ENCODE results near the gene OTUD5.
"Not testable (repeated sequence)": the region's sequence is repeated elsewhere in the genome, so short reads cannot be mapped to it uniquely, and the experiment has no call there.

Gene OTUD5

DNA sequence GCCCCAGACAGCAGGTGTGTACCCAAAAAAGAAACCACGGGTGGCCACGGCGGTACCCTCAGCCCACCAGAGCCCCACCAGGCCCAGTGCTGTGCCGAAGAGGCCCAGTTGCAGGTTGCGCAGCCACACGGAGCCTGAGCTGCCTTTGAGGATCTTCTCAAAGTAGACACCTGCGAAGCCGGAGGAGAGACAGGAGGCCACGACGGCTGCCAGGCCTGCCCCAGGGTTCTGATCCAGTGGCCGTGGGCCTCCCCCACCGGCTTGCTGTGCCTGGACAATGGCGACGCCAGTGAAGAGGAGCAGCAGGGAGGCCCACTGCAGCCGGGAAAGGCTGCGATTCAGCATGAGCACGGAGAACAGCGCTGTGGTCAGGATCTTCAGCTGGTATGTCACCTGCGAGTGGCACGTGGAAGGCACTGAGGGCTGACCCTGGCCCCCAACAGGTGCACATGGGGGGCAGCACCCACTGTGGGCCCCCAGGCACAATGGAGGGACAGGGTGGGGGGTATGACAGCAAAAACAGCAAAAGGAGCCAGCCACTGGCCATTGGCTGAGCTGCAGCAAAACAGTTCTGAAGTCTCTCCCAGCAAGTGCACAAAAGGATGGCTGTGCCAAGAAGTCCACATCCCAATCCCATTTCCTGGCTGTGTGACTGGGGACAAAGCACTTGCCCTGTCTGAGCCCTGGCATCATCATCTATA, 52.2 kb downstream of the OTUD5 start:
- no peak for DNase-seq

DNA sequence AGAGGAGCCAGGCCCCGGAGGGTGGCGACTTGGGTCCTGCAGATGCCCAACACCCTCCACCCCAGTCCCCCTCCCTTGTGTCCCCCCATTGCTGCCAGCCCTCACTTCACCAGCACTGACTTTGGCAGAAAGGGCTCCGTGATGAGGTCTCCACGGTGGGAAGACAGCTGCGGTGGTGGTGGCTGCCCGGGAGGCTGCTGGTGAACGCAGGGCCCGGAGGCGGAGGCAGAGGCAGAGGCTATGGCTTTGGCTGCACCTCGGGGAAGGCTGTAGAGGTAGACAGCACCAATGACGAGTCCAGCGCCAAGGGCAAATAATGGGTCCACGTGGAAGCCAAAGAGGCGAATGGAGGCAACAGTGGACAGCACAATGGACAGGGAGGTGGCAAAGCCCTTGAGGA, 52.8 kb downstream of the OTUD5 start:
- no peak for DNase-seq

DNA sequence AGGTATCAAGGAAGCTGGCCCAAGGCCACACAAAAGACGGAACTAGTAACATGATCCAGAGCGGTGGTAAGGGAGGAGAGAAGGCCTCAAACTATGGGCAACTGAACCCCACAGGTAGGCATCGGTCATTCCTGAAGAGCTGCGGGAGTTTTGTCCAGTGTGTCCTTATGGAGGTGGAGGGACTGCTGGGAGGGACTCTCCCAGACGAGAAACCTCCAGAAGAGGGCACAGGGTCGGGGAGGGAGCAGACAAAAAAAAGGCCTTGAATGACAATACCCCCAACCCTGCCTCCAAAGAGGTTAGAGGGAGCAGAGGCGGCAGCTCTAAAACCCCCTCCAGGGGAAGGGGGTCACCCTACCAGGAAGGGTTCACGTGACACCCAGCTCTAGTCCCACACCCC, 53.2 kb downstream of the OTUD5 start:
- DNase-seq: no peak

DNA sequence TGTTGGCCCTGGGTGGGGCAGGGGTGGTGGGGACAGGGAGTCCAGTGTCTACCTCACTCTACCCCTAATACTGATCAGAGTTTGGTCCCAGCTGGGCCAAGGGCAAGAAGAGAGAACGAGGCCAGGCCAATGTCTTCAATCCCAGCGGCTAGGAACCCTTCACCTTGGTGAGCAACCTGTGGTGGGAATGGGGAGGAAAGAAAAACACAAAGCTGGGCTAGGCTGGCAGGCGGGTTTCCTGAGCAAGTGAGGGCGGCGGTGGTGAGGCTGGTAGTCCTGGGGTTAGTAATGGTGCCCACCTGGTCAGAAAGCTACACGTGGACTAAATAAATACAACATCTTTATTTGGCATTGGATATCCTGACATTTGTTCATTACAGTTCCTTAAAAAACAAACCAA, 54.1 kb downstream of the OTUD5 start:
- no peak for DNase-seq

DNA sequence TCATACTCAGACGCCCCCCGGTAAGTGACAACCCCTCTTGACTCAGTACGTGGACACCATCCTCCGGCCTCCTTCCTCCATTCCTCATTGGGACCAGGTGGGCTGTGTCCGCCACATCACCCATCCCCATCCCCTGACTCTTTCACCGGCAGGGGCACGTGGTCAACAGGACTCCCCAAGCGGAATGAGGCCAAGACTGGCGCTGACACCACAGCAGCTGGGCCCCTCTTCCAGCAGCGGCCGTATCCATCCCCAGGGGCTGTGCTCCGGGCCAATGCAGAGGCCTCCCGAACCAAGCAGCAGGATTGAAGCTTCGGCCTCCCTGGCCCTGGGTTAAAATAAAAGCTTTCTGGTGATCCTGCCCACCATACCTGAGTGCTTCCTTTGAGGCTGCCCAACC, 54.6 kb downstream of the OTUD5 start:
- DNase-seq: no peak

DNA sequence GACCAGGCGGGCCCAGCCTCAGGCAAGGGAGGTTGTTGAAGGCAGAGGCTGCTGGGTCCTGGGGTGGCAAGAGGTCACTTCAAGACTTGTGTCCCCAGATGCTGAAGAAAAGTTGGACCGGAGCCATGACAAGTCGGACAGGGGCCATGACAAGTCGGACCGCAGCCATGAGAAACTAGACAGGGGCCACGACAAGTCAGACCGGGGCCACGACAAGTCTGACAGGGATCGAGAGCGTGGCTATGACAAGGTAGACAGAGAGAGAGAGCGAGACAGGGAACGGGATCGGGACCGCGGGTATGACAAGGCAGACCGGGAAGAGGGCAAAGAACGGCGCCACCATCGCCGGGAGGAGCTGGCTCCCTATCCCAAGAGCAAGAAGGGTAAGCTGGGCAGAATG, 55.3 kb downstream of the OTUD5 start:
- no peak for DNase-seq

DNA sequence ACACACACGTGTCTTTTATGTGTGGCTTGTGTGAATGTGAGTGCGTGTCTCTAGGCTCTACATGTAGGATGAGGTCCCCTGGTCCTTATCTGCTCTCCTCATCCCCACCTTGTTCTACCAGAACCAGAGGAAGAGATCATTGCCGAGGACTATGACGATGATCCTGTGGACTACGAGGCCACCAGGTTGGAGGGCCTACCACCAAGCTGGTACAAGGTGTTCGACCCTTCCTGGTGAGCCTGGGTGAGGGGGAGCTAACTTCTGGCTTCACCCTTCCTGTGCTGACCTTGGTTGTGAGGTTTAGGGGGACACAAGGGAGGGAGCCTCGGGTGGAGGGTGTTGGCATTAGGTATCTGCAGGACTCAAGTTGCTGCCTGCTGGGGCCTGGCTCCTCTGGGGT, 56.3 kb downstream of the OTUD5 start:
- no peak for DNase-seq

DNA sequence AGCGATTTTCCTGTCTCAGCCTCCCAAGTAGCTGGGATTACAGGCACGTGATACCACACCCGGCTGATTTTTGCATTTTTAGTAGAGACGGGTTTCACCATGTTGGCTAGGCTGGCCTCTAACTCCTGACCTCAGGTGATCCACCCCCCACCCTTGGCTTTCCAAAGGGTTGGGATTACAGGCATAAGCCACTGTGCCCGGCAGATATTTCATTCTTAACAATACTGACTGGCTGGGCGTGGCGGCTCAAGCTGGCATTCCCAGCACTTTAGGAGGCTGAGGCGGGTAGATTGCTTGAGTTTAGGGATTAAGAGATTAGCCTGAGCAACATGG, 58.4 kb downstream of the OTUD5 start:
- DNase-seq: no peak

DNA sequence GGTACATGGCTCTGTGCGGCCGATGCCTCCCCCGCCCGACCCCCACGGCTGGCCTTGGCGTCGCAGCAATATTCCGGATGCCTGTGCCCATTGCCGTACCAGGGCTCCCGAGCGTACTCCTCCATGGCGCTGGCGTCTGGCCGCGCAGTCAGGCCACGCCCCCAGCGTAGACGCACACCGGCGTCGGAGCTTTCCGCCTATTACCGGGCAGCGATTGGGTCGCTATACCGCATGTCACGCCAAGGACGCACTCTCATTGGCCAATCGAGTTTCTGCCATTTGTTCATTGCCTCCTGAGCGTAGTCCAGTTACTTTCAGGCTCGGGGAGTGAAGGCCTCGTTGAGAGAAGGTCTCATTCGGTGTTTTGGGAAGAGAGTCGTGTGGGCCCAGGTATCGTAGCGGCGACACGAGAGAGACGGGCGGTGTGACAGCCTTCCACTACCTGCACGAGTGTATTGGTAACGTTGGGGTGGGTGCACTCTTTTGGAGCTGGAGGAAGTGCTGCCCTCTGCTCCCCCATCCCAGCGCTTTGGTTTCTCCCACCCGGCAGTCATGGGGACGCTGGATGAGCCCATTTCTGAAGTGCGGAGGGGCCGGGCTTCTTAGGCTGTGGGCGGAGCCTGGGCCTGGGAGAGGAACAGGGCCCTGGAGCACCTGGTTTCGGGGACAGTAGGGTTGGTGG, 59.6 kb downstream of the OTUD5 start, which contains the start of the genes PQBP1 and TIMM17B:
Gene PQBP1 (plus strand): TSS at position 306 of the 682 bp plus-strand sequence. CDS start 580 bp downstream, outside the sequence.
Gene TIMM17B (minus strand): TSS at position 144 of the 682 bp plus-strand sequence. CDS start 19 bp downstream, at position 125.
- peak; percentile 81 for DNase-seq

DNA sequence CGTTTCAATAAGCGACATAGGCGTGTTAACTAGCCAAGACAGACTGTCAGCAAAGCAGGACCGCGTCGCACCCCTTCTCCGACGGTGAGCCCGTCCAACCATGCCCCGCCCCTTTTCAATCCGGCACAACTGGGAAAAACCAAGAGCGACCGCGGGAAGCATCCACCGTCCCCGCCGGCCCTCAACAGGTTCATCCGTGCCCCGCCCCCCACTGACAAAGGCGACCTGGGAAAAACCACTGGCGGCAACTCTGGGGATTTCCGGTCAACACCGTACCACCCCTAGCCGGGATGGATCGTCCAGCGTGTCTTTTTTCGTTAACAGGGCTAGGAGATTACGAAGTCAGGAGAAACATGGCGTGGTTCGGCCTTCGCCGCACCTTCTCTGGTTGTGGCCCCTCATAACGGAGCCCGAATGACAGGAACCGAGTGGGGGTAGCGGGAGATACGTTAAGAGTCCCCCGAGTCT, 60.2 kb downstream of the OTUD5 start:
- peak; percentile 50 for DNase-seq

DNA sequence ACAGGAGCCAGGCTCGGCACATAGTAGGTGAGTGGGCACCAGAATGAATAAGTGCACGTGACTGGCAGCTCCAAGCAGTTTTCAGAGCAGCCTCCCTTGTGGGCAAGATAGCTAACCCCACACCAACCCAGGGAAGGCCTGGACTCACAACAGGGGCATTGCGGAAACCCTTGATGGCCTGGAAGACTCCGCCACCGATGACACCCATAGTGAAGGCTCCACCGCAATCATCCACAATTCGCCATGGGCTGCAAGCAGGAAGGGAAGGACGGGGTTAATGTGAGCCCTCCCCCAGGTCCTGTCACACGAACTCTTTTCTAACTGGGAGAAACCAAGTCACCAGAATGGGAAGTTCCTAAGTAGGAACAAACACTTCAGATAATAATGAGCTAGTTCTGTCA, 60.8 kb downstream of the OTUD5 start:
- DNase-seq: no peak

DNA sequence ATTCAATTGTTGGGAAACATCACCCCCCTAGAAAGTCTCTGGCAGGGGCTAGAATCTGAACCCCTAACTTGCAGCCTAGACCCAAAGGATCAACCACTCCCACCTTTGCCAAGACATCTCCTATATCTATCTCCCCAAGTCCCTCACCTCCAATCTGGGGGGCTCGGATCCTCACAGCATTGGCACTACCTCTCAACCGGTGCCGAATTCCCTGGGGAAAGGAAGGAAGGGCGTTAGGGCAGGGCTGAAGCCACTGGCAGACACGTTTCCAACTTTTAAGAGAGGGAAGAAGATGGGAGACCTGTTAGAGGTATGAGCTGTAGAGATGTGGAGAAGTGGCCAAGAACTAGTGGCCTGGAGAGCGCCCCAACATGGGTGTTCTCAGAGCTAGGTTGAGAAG, 62.5 kb downstream of the OTUD5 start:
- DNase-seq: no peak

DNA sequence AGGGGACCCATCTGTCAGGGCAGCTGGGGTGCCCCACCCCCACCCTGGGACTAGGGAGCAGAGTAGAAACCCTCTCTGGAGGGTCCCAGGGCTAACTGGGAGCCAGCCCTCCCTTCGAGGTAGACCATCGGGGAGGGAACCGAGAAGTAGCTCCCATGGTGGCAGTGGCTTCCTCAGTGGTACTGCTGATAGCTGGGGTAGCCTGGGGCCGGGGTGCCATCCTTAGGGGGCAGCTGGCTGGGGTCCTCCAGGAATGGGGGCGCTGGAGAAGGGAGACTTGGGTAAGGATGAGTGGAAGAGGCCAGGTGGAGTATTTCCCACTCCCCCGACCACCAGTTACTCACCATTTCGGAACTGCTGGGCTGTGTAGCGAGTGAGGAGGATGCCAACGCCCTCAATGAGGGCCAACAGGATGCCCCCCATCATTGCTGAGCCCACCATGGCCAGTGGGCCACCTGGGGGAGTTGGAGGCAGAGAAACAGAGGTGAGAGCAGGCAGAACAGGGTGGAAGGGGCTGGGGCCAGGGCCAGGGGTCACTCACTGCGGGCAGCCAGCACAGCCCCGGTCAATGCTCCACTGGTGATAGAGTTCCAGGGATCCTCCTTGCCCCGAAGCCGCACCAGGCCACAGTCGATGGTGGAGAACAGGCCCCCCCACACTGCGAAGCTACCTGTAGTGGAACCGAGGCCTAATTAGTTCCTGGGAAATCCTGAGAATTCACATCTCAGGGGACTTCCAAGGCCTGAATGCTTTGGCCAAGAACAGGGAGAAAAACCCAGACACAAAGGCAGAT, 63.7 kb downstream of the OTUD5 start:
- DNase-seq: no peak

DNA sequence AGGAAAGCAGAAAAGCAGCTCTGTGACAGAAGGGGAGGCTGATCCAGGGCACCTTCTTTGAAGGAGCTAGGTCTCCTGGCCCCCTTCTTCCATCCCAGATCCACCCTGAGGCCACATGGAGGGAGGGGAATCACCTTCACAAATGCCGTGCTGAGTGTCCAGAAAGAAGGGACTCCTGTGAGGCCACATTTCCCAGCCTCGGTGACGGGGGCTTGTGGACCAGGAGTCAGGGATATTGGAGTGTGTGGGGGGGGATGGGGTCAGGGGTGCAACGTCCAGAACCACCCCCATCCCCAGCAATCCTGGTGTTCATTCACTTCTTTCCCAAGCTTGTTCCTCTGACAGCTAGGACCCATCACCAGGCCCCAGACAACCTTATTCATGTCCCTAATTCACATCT, 64.5 kb downstream of the OTUD5 start:
- DNase-seq: no peak

DNA sequence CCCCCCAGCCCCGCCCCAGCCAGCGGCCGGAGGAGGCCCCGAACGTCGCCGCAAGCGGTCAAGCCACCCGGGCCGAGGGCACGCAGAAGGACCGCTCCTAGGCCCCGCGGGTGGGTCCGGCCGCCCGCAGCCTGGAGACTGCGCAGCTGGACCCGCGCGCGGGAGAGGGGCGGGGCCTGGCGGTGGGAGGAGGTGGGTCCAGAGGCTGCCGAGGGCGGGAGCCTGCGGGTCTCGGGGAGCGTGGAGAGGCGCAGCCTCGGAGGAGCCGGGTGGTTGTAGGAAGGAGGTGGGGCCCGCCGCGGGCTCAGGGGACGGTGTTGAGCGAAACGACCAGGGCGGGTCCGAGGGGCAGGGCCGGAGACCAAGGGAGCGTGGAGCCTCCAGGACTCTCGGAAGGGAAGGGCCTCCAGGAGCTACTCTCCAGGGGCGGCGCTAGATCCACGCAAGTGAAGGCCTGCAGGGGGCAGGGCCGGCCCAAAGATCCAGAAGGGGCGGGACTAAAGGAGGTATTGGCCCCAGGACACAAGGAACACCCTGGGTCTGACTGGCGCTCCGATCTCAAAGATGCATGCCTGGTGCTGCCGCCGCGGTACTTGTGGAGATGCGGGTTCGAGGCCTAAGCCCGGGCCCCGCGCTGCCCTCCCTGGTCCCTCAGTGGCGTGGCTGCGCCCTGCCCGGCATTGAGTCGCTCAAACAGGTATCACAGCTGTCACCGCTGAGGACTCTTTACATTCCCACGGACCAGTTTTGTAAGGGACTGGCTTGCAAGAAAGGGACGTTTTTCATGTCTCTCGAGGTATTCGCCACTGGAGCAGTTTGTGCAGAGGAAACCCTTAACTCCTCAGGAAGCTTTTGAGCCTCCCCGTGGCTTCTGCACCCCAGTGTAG, 65.8 kb downstream of the OTUD5 start:
- DNase-seq: peak; percentile 68

DNA sequence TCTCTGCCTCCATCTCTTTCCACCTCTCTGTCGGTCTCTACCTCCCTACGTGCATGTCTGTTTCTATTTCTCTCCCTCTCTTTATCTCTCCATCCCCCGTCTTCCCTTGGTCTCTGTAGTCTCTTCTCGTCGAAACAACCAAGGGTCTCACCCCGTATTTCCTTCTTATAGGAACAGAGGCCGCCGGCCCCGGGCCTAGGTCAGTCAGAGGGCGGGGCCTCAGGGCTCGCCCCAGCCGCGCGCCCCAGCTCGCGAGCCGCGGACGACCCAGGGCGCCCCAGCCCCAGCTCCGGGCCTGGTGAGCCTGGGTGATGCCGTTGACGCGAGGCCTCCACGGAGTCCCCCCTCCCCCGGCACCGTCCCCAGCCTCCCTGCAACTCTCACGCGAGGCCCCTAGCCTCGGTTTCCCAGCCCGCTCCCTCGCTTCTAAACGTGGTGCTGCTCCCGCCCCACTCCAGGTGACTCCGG, 66.4 kb downstream of the OTUD5 start:
- no peak for DNase-seq

DNA sequence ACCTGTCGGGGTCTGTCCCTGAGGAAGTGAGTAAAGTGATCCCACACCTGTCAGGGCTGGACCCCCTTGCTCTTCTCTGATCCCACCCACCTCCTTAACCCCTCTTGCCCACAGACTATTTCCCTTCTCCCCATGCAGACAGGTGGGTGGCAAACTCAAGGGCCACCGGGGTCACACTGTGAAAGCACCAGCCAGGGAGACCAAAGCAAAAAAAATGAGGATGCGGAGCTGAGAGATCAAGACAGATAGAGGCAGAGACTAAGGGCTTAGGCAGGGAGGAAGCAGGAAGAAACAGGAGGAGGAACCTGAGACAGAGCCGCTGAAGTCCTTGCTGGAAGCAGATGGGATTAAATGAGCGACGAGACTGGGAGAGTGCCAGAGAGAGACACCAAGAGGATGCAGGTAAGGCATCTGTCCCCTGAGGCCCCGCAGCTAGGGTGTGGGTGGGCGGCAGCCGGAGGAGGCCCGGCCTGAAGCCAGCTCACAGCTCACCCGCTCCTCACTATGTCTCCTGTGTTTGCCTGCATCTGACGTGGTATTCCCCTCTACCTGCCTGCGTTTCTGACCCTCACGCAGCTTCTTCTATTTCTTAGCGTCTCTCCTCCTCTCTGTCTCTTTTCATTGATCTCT, 67.0 kb downstream of the OTUD5 start:
- DNase-seq: no peak

DNA sequence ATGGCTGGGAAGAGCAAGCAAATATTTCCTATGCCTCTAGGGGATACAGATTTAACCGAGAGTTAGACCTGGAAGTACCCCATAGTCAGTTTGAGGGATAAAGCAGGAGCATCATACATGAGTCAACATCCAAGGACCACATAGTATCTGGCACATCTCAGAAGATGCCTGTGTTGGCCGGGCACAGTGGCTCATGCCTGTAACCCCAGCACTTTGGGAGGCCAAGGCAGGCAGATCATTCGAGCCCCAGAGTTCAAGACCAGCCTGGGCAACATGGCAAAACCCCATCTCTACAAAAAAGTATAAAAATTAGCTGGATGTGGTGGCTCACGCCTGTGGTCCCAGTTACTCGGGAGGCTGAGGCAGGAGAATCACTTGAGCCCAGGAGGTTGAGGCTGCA, 70.8 kb downstream of the OTUD5 start:
- not testable (repeated sequence) for DNase-seq

DNA sequence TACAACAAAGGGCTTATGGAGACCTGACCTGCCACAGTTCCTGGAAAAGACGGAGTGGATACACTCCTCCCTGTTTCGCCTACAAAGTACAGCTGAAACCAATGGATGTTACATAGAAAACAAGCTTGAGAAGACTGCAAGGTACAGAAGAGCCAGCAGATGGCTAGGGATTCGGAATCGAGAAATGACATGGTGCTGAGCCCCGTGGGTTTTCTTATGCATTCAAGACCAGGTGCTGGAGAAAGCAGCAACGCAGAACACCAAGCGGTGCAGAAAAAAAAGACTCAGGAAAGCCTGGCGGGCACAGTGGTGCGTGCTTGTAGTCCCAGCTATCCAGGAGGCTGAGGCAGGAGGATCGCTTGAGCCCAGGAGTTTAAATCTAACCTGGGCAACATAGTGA, 73.7 kb downstream of the OTUD5 start:
- no peak for DNase-seq

DNA sequence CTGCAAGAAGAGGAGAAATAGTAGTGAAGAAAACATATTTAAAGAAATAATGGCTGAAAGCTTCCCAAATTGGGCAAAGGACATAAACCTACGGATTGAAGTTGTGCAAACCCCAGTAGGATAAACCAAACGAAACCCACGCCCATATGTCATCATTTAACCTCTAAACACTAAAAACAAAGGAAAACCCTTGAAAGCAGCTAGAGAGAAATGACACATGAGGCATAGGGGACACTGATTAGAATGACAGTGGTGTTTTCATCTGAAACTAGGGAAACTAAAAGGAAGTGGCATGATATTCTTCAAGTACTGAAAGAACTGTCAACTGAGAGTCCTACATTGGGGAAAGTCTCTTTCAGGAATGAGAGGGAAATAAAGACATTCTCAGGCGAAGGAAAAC, 80.5 kb downstream of the OTUD5 start:
- DNase-seq: not testable (repeated sequence)
